GM10847 (cell line): ENCODE measurements around the gene NFE2L1.

ENCODE experiments used
- POLR2A ChIP-seq: IDR thresholded peaks from 2 replicates; pipeline ENCODE4 v1.6.1; 2011; ENCODE audit not compliant: insufficient read length; ENCODE audit errors: extremely low read depth

The NFE2L1 gene

GRCh38 chr17:48013876-48014594 lies 34.1 kb upstream of the NFE2L1 start:
- TF ChIP-seq POLR2A = no peak

- no peak for TF ChIP-seq POLR2A
These were observed 33.5 kb upstream of the NFE2L1 start for GRCh38 chr17:48014595-48015111.

DNA sequence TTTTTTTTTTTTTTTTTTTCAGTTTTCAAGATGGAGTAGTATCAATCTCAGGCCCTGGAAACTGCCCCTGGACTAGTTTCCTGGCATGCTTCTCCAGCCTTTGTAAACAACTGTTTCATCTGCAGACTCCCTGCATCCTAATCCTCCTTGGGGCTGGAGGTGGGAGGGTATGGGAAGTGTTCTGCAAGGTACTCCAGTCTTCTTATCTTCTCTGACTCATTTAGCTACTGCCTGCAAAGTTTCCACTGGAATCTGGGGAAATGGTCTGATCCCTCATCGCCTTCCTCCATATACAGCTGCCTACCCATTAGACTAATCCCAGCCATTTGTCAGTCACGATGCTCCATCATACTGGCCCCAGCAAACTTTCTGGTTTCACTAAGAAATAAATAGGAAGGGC lies 32.0 kb upstream of the NFE2L1 start:
- no peak for TF ChIP-seq POLR2A

DNA sequence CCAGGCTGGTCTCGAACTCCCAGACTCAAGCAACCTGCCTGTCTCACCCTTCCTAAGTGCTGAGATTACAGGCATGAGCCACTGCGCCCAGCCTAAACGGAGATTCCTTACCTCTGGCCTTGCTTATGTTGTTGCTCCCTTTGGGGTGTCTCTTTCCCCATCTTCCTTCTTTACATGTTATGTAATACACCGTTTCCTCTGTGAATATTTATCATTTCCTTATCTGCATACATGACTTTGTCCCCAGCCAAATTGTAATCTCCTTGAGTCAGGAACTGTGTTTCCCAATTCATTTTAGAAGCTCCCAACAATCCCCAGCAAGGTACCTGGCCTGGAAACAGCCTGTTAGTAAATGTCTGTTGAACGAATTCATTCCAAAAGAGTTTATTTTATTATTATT lies 26.2 kb upstream of the NFE2L1 start:
- no peak for TF ChIP-seq POLR2A

DNA sequence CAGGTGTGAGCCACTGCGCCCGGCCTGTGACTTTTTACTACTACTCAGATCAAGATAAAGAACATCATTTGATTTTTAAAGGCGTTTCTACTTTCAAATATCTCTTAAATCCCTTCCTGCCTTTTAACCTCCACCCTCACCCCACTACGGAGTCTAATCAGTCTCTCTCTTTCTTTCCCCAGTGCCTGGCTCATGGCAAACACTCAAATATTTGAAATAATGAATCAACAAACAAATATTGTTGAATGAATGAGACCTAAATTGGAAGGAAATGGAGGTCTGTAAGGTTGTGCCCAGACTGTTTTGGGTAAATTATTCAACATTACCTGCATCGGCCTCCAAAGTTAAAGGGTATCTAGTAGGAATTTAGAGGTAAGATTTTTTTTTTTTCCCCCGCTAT lies 25.3 kb upstream of the NFE2L1 start:
- no peak for TF ChIP-seq POLR2A

GRCh38 chr17:48023400-48024148 lies 24.6 kb upstream of the NFE2L1 start:
- no peak for TF ChIP-seq POLR2A

GRCh38 chr17:48024149-48025039 lies 23.8 kb upstream of the NFE2L1 start:
- TF ChIP-seq POLR2A = no peak

- no peak for TF ChIP-seq POLR2A
These were observed 22.9 kb upstream of the NFE2L1 start for GRCh38 chr17:48025040-48025903.

GRCh38 chr17:48025904-48026501 lies 22.2 kb upstream of the NFE2L1 start:
- TF ChIP-seq POLR2A = no peak

GRCh38 chr17:48026502-48027321 lies 21.4 kb upstream of the NFE2L1 start:
- TF ChIP-seq POLR2A = no peak

DNA sequence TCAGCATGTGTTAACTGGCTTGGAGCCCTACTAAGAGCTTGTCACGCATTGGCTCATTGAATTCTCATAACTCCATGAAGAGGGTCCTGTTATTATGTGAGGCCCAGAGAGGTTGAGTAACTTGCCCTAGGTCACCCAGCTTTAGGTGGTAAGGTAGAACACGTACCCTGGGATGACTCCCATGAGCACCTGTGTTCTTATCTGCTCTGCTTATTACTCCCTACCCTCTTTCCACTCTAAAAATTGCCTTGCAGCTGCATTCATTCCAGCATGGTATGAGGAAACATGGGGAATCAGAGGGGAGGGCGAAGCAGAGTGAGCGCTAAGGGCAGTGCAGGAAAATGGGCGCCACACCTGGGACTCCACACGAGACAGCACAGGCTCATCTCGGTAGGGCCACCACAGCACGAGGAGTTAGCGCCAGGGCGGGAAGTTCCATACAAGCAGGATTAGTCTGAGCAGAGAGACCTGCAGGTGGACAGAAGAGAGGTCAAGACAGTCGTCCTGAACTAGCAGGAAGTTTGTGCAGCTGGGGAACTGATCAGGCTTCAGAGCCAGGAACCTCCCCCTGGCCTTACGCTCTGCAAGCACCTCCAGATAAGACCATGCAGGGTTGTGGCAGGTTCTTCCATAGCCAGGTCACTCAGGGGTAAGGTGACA lies 20.7 kb upstream of the NFE2L1 start:
- no peak for TF ChIP-seq POLR2A

DNA sequence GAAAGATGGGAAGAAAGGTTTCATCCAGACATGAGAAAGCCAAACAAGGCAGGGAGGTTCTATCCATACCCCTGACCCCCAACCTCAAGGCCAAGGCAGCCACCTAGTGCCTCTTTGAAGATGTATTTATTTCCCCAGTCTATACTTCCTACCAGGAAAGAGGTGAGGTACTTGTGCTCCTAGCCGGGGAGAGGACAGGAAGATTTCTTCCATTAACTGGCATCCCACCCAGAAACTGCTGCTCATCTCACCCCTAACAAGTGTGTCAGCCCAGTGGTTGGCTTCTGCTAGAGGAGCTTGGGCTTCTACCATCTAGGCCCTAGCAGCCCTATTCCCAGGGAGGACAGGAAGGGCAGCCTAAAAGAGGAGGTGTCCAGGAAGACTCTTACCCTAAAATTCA lies 19.4 kb upstream of the NFE2L1 start:
- no peak for TF ChIP-seq POLR2A

- TF ChIP-seq POLR2A = no peak
These were observed 17.6 kb upstream of the NFE2L1 start for GRCh38 chr17:48030531-48030930.
